BE2C (cell line): Measurements from ENCODE around the gene WDR37.

Experiments used
- DNase-seq: peaks from one replicate; pipeline ENCODE4 v3.0.0-alpha.2; 2020
- H3K27me3 ChIP-seq: fragments of 250-450 bp; sonication (Bioruptor Pico); 2 replicates; pipeline ENCODE4 v1.5.1; 2020; ENCODE audit warnings: mild to moderate bottlenecking
- H3K36me3 ChIP-seq: fragments of 250-450 bp; sonication (Bioruptor Pico); 2 replicates; pipeline ENCODE4 v1.5.1; 2020; ENCODE audit warnings: mild to moderate bottlenecking
- H3K4me1 ChIP-seq: fragments of 250-450 bp; sonication (Bioruptor Pico); 2 replicates; pipeline ENCODE4 v1.5.1; 2020
- H3K4me3 ChIP-seq: 2 replicates; pipeline ENCODE4 v1.5.1; 2011; ENCODE audit warnings: low read depth, low read length
- H3K9me3 ChIP-seq: fragments of 250-450 bp; sonication (Bioruptor Pico); 2 replicates; pipeline ENCODE4 v1.5.1; 2020
- CTCF ChIP-seq: IDR thresholded peaks from 2 replicates; pipeline ENCODE4 v1.5.1; 2012; ENCODE audit warnings: mild to moderate bottlenecking, low read depth, low read length

The WDR37 gene

GRCh38 chr10:1175956-1176565 is 119.9 kb downstream of the WDR37 start:
- Histone ChIP-seq H3K4me3 (no peak overlapping the region), H3K9me3 (no peaks in the 10 kb centered on the region), H3K36me3 (no peaks in the 10 kb centered on the region), H3K4me1 (no peaks in the 10 kb centered on the region), H3K27me3 (no peaks in the 10 kb centered on the region)
- DNase-seq: no peak
- no peak for TF ChIP-seq CTCF

GRCh38 chr10:1177936-1178335 is 121.8 kb downstream of the WDR37 start:
- DNase-seq: no peak
- no peaks in the 10 kb centered on the region for H3K36me3 ChIP-seq
- H3K9me3 ChIP-seq: no peaks in the 10 kb centered on the region
- no peaks in the 10 kb centered on the region for H3K4me1 ChIP-seq
- no peak for TF ChIP-seq CTCF
- no peak overlapping the region for H3K4me3 ChIP-seq
- H3K27me3 ChIP-seq: no peaks in the 10 kb centered on the region

GRCh38 chr10:1178506-1178905 is 122.3 kb downstream of the WDR37 start:
- Histone ChIP-seq H3K9me3 (no peaks in the 10 kb centered on the region), H3K27me3 (no peaks in the 10 kb centered on the region), H3K4me1 (no peaks in the 10 kb centered on the region), H3K4me3 (no peak overlapping the region), H3K36me3 (no peaks in the 10 kb centered on the region)
- TF ChIP-seq CTCF: no peak
- no peak for DNase-seq

GRCh38 chr10:1179346-1180070 is 123.3 kb downstream of the WDR37 start:
- H3K4me1 ChIP-seq: no peaks in the 10 kb centered on the region
- no peak for TF ChIP-seq CTCF
- H3K27me3 ChIP-seq: no peaks in the 10 kb centered on the region
- H3K4me3 ChIP-seq: no peak overlapping the region
- H3K9me3 ChIP-seq: no peaks in the 10 kb centered on the region
- H3K36me3 ChIP-seq: no peaks in the 10 kb centered on the region
- no peak for DNase-seq

GRCh38 chr10:1180071-1180730 is 124.0 kb downstream of the WDR37 start:
- no peaks in the 10 kb centered on the region for H3K27me3 ChIP-seq
- H3K9me3 ChIP-seq: no peaks in the 10 kb centered on the region
- no peak for TF ChIP-seq CTCF
- no peak overlapping the region for H3K4me3 ChIP-seq
- no peaks in the 10 kb centered on the region for H3K4me1 ChIP-seq
- H3K36me3 ChIP-seq: no peaks in the 10 kb centered on the region
- no peak for DNase-seq

- no peaks in the 10 kb centered on the region for H3K9me3 ChIP-seq
- no peaks in the 10 kb centered on the region for H3K4me1 ChIP-seq
- H3K27me3 ChIP-seq: no peaks in the 10 kb centered on the region
- H3K4me3 ChIP-seq: no peak overlapping the region
- no peak for DNase-seq
- peak; percentile 15; the same call in 1 of the 2 replicates for TF ChIP-seq CTCF
- H3K36me3 ChIP-seq: no peaks in the 10 kb centered on the region
Measured at GRCh38 chr10:1180836-1181235, 124.7 kb downstream of the WDR37 start.
